A172 (cell line): ENCODE results near the gene TC2N. TPM values are rescaled to one million over a fixed set of nuclear protein-coding genes. Genes with fewer than 3 reads are reported as not detected.
"Not testable (repeated sequence)": the region's sequence is repeated elsewhere in the genome, so short reads cannot be mapped to it uniquely, and the experiment has no call there.

ENCODE experiments used
- DNase-seq: peaks from one replicate; pipeline ENCODE4 v3.0.0-alpha.2; 2015; ENCODE audit warnings: low spot score
- total RNA-seq: library from RNA; depleted of rRNA; stranded (reverse); fragments of >200 nt; shearing (Covaris generic); gene quantifications from 2 replicates; pipeline ENCODE4 v1.2.3, GENCODE V29; 2014

TC2N gene
- total RNA-seq, 1 experiment from 2014 or later, result not detected

DNA sequence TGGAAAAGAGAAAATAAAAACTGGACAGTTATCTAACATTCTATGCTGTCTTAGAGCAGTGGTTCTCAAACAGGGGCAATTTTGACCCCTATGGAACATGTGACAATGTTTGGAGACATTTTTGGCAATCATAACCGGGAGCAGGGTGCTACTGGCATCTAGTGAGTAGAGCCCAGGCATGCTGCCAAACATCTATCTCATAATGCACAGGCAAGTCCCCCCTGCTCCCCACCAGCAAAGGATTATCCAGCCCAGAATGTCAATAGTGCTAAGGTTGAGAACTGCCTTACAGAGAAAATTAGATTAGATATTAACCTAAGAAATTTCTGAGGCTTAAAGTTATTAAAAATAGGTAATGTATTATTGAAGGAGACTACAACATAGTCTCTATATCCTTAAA, 112.5 kb downstream of the TC2N start:
- no peak for DNase-seq

DNA sequence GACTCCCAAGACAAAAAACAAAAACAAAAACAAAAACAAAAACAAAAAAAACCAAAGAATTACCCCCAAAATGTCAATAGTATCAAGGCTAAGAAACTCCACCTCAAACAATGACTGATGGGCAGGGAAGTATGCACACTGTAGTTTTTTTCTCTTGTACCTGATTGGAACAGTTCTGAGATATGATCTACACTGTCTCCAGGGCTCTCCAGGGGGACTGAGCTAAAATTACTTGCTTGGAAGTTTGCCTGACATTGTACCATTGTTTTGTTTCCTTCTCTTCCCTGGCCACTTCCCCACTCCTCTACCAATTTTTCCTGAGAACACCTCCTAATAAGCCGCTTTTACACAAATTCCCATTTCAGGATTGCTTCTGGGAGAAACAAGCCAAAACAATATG, 113.2 kb downstream of the TC2N start:
- no peak for DNase-seq

- DNase-seq, result peak; percentile 28
Measured at GRCh38 chr14:91753501-91754128, 113.7 kb downstream of the TC2N start.

DNA sequence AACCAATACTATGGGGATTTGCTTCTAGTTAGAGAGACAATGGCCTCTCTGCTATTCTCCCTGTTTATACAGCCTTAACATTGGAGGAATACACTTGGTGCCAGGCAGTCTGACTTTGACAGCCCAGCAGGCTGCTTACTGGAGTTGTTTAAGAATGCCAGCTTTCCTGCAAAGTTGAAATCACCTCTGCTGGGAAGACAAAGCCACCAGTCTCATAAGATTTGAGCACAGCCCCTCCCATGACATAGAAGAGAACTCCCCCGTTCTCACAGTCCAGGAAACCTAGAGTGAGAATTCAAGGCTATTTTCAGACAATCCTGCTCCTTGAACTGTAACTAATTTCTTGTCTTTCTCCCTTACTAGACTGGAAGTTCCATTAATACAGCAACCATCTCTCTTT, 114.4 kb downstream of the TC2N start:
- no peak for DNase-seq

DNA sequence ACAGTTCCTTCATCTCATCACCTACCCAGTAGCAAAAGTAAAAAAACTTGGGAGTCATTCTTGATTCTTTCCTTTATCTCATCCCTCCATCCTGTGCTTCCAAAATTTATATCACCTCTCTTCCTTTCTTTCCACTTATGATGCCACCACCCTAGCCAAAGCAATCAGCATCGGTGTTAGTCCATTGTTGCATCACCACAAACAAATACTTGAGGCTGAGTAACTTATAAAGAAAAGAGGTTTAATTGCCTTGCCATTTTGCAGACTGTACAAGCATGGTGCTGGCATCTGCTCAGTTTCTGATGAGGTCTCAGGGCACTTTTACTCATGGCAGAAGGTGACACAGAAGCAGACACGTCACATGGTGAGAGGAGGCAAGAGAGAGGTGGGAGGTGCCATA, 115.6 kb downstream of the TC2N start:
- DNase-seq, result no peak

DNA sequence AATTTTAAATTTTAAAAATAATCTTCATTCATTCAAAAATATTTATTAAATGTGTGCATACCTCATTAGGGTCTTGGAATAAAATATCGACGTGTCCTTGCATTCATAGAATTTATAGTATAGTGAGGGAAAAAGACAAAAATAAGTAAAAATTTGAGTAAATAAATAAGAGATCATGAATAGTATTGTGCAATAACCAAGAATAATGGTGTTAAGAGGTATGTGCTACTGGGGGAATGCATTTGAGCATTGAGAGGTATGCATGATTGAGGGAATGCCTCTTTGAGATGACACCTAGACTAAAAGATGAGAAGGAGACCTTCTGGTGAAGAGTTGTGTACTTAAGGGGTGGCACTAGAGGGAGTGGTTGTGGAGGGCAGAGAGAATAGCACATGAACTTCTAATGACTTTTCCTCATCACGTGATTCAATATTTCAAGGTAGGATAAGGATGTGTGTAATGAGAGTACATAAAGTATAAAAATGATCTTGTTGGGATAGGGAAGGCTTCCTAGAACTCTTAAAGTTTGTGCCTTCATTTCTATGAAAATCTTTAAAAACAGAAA, 116.6 kb downstream of the TC2N start:
- no peak for DNase-seq

- DNase-seq, result no peak
Measured at GRCh38 chr14:91749868-91750267, 117.5 kb downstream of the TC2N start.

GRCh38 chr14:91748049-91748448, 119.3 kb downstream of the TC2N start:
- no peak for DNase-seq

DNA sequence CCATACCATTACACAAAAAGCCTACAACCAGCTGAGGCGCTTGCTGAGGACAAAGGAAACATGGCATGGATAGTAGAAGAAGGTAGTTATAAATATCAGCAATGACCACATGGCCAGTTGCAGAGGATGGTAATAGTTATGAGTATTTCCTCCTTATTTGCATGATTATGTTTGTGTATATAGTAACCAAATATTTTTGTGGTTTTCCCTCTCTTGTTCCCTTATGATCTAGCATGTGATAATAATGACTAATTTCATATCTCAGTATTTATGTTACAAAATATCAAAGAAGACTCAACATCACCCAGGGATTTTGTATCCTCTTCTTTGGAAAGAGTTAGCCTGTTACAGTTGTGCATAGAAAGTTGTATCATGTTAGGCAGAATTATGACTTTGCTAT, 122.0 kb downstream of the TC2N start:
- no peak for DNase-seq

DNA sequence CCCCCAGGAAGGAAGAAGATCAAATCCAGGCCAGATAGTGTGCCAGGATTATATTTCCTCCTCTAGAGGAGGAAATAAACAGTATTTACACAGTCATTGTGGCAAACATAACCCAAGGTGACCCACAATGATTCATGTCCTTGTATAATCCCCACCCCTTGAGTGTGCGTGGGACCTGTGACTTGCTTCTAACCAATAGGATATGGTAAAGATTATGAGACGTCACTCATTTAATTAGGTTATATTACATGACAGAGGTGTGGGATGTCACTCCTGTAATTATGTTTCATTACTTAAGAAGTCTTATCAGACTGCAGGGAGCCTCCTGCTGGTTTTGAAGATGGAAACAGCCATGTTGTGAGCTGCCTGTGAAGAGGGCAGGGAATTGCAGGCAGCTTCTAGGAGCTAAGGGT, 123.3 kb downstream of the TC2N start:
- no peak for DNase-seq

DNA sequence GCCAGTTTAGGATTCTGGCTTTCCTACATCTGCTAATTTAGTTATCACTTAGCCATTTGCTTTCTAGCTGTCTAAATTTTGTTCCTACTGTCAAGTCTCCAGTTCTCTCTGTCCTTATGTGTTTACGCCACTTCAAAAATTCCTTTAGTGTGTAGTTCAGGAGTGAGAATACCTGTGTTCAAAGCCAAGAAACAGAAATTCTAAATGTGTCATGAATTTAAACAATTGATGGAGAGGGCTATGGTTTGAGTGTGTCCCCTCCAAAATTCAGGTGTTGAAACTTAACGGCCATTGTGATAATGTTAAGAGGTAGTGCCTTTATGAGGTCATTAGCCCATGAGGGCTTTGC, 124.1 kb downstream of the TC2N start:
- DNase-seq, result no peak

DNA sequence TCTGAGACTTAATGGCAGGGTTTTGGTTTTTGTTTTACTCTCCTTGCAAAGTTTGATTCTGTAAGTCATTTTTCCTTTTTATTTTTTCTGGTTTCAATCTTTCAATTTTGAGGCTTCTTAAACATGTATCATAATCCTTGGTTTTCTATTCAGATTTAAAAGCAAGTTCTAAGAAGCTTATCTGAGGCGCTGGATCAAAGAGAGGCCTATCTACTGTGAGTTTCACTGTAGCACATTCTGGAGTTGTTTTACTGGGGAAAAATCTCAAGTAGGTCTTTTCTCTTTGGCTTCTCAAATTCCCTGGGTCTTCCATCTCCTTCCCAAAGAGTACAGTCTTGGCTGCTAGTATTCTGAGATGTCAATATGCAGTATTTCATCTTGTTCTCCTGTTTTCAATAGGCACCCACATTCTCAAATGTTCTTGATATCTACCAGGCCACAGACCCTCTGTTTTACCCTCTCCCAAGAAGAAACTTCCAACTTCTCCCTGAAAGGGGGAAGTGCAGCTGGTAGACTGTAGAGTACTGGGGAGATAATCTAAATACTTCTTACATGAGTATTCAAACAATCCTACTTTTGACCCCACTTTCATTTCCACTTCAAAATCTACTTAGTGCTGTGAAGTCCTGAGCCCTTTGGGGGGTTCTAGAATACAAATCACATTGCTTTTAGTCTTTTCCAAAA, 124.6 kb downstream of the TC2N start:
- DNase-seq, result no peak

DNA sequence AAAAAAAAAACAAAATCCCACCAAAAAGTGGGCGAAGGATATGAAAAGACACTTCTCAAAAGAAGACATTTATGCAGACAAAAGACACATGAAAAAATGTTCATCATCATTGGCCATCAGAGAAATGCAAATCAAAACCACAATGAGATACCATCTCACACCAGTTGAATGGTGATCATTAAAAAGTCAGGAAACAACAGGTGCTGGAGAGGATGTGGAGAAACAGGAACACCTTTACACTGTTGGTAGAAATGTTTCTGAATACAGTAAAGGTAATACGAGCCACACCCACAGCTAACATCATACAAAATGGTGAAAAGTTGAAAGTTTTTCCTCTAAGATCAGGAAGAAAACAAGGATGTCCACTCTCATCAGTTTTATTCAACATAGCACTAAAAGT, 127.5 kb downstream of the TC2N start:
- DNase-seq, result not testable (repeated sequence)

- no peak for DNase-seq
Measured at GRCh38 chr14:91737619-91738018, 129.7 kb downstream of the TC2N start.

- no peak for DNase-seq
Measured at GRCh38 chr14:91732859-91733477, 134.4 kb downstream of the TC2N start.

DNA sequence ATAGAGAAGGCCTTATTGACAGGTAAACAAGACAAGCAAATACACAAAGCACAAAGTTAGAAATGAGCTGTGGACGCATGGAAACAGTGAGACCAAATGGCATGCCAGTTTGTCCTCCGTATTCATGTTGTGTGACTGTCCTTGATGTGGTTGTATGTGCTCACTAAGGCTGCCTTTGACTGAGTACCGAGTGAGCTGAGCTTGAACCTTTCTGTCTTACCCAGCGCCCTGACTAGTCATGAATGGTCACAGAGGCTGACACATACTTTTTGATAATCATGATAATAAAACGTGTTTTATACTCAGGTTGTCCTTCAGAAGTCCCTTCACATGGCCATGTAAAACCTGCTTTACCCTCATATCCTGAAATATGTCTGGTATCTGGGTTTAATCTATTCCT, 134.9 kb downstream of the TC2N start:
- DNase-seq, result no peak

DNA sequence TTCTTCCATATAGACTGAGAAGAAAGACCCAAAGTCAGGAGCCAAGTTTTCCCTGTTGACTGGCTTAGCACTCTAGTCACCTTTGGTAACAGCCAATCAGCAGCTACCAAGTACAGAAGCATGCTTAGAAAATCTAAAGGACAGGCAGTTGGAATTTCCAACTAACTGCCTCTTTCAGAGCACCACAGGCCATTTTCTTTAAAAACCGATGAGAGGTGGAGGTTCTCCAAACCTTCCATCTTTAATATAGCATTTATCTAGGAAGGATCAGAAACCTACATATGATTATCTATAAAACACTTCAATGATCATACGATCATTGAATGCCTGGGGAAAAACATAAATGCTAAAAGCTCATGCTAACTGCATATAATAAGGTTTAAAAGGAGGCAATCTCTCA, 135.3 kb downstream of the TC2N start, which contains the start of gene CATSPERB:
Gene CATSPERB (minus strand): TSS at position 101 of the 400 bp plus-strand sequence. CDS start 2,607 bp downstream, outside the sequence.
- DNase-seq, result no peak

GRCh38 chr14:91731018-91731417, 136.3 kb downstream of the TC2N start:
- no peak for DNase-seq

DNA sequence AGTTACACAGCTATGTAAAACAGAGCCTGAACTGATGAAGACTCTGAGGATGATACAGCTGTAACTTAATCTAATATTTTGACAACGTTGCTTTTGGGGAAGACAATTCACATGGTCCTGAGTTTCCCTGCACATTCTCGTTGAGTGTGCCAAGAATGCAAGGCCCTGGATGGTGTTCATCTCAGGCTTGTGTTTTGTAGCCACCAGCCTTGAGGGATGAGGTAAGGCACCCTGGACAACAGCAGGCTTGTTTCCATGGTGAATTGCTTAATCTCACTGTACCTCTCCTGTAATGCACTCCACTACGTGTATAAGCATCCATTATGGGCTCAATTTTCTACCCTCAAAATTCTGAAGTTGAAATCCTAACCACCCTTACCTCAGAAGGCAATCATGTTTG, 137.6 kb downstream of the TC2N start:
- no peak for DNase-seq
